Stomach (tissue), 4 donors: ENCODE results near the gene STXBP6.

ENCODE experiments used
- CTCF ChIP-seq, 7 experiments: fragments of 450-650 bp in 4 of 7; fragments of 200-600 bp in 3 of 7; sonication (generic) in 3 of 7; IDR thresholded peaks; one replicate each; pipeline ENCODE4 v1.5.1; 2016 to 2019; ENCODE audit warnings: antibody characterized with exemption in 7 of 7, control low read depth in 2 of 7, mild to moderate bottlenecking in 1 of 7
- EP300 ChIP-seq: sonication (generic); formaldehyde crosslinking; IDR thresholded peaks from one replicate; pipeline ENCODE4 v1.6.1; 2017; ENCODE audit warnings: antibody characterized with exemption

DNA sequence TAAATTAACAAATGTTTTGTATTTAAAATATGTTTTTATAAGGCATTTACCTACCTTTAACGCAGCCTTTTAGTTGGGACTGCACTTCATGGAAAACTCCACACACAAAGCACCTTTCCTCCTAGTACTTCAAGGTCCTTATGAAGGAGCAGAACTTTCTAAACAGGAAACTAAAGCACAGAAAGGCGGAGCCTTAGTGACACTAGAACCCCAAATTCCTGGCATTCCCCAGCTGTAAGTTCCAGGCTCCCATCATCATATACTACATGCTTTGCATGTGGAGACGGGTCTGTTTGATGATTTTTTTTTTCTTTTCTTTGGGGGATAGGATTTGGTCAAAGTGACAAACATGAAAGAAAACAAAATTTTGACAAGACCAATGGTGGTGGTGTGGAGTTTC lies 39.5 kb downstream of the STXBP6 start:
- no peak for TF ChIP-seq EP300
- TF ChIP-seq CTCF (IDR thresholded peaks at IDR 0.05), result no peak
